ENCODE results near the gene PCDH1.

The PCDH1 gene

GRCh38 chr5:141880961-141881801 is 3.0 kb upstream of the PCDH1 start:
- Mint-ChIP-seq H3K27ac (no peak overlapping the region), H3K36me3 (no peaks in the 10 kb centered on the region), H3K27me3 (peaks cover 89% of the 10 kb centered on the region), H3K4me1 (peaks cover 29% of the 10 kb centered on the region), H3K9me3 (no peaks in the 10 kb centered on the region), H3K4me3 (no peak overlapping the region)
- no peak for ATAC-seq

DNA sequence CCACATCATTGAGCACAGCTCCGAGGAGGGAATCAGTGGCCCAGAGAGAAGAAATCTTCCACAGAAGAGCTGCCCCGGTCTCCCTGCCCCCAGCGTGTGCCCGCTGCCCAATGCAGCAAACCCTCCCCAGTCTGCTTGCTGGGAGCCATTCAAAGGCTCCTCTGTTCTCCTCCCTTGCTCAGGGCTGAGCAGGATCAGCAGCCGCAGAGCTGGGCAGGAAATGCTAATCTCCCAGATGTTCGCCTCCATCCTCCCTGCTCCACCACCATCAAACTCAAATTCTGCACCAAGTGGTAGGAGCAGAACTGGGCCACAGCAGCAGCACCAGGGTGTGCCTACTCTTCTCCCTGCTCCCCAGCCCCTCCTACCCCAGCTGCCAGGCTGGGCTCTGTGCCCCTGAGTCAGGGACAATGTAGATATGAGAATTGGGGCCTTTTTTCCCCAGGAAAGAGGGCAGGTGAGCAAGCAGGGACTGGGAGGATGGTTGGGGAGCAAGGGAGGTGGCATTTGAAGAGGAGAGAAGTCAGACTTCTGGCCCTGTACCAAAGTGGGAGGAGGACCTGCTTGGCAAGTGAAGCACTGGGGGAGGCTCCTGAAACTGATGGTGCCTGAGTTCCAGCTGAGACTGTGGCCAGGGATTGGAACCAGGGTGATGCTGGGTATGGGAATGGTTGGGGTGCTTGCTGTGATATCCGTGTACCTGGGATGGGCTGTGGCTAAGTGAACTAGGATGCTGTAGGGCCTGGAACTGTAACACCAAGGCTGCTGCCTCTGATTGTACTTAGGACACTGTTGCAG is 1.9 kb upstream of the PCDH1 start:
- no peaks in the 10 kb centered on the region for H3K36me3 Mint-ChIP-seq
- no peak overlapping the region for H3K27ac Mint-ChIP-seq
- no peaks in the 10 kb centered on the region for H3K9me3 Mint-ChIP-seq
- H3K4me1 Mint-ChIP-seq: peaks cover 29% of the 10 kb centered on the region
- peaks cover 88% of the 10 kb centered on the region for H3K27me3 Mint-ChIP-seq
- H3K4me3 Mint-ChIP-seq: no peak overlapping the region
- no peak for ATAC-seq

DNA sequence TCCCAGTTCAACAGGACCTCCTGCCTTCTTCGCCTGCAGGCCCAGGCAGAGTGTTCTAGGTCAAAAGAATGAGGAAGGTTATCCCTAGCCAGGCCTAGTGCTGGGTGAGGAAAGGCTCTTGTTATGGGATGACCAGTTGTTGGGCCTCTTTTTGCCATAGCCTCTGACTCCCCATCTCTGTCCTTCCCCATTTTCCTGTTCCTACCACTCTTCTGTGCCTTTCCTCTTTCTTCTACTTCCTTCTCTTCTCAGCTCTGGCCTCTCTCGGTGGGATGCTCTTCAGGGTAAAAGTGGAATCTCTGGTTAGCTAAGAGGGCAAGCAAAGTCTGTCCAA is 1.2 kb upstream of the PCDH1 start:
- ATAC-seq: no peak
- H3K27ac Mint-ChIP-seq: no peak overlapping the region
- peaks cover 88% of the 10 kb centered on the region for H3K27me3 Mint-ChIP-seq
- no peaks in the 10 kb centered on the region for H3K9me3 Mint-ChIP-seq
- H3K36me3 Mint-ChIP-seq: no peaks in the 10 kb centered on the region
- H3K4me1 Mint-ChIP-seq: peaks cover 29% of the 10 kb centered on the region
- peak overlapping the region; percentile 64 for H3K4me3 Mint-ChIP-seq

DNA sequence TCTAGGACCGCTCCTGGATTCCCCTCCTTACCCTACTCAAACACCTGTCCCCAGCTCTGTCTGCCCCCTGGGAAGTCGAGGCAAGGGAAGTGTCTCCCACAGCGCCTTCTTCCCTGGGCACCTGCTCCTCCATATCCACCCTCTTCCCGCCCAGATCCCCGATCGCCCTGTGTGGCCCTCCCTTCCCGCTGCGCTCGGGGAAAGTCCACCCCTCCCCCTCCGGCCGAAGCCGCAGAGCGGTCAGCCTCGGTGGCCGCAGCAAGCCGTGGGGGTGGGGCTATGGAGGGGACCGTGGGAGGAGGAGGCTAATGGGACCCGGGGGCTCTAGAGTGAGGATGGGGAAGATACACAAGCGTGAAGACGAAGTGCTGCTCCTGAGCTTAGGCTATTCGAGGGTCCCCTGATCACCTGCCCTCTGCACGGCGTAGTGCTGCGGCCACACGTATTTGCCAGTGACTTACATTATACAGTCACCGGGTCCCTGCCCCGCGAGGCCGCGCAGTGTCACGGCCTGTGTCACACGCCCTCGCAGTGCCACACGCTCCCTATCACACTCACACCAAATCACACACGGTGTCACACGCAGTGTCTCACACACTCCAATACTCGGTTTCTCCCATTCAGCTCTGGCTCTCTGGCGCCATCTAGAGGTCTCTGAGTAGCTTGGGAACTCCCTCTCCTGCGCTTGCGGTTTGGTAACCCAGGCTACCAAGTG is 658 bp upstream of the PCDH1 start:
- ATAC-seq: peak; percentile 86
- Mint-ChIP-seq H3K36me3 (no peaks in the 10 kb centered on the region), H3K27me3 (peaks cover 90% of the 10 kb centered on the region), H3K27ac (no peak overlapping the region), H3K4me1 (peaks cover 29% of the 10 kb centered on the region), H3K4me3 (peak overlapping the region; percentile 64), H3K9me3 (no peaks in the 10 kb centered on the region)

DNA sequence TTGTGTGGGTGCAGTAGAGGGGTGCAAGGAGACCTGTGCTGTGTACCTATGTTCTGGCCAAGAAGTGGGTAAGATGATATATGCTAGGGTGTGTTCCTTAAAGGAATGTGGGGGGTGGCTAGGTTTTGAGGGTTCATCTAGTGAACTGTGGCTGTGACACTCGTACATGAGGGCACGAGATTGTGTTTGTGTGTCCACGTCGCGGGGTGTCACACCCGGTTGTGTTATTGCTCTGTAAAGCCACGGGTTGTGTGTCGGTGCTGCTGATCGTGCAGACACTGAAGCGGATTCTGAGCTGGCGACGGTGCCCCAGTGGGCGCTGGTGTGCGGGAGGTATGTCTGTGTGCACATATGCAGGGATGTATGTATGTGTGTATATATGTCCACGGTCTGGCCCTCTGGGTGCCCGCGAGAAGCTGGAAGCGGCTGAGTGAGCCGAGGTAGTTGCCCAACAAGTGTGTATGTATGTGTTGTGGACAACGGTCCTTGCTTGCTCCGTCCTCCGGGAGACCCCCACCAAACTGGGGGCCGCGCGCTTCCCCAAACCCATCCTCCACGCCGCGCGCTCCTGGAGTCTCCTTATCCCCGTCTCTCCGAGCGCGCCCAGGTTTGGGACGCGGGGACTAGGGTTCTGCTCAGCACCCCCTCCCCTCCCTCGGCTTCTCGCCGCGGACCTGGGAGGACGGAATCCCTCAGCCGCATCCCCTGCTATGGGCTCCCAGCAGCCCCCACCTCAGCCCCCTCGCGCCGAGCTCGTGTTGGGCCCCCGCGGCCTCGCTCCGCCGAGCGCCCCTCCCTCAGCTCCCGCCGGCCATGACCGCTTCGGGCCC is 639 bp downstream of the PCDH1 start:
- Mint-ChIP-seq H3K4me1 (peaks cover 29% of the 10 kb centered on the region), H3K27ac (no peak overlapping the region), H3K27me3 (peaks cover 90% of the 10 kb centered on the region), H3K36me3 (no peaks in the 10 kb centered on the region), H3K4me3 (peak overlapping the region; percentile 17), H3K9me3 (no peaks in the 10 kb centered on the region)
- no peak for ATAC-seq

DNA sequence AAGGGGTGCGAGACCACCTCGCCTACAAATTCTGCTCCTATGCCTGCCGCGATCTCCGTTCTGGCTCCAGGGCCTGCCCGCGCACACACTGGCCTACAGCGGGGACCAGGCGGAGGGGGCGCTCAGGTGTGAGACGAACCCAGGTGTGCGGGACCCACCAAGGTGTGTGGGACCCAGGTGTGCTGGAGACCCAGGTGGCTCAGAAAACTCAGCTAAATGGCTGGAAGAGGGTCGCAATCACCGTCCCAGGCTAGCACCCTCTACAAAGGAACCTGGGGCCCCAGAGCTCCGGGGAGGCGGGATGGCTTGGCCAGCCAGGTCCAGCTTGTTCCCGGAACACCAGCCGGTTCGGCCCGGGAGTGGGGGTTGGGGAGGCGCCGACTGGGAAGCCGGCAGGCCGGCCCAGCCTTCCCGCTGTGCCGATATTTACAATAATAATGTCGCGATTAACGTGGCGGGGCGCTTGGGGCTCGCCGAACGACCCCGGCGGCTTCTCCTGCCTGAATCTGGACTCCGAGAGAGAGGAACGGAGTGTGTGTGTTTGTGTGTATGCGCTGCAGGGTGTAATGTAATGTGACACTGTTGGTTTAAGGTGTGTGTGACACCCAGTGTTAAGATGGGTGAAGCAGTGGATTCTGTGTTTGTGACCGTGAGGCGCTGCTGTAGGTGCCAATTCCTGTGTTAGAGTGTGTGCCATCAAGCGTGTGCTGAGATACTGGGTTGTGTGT is 1.4 kb downstream of the PCDH1 start:
- H3K27ac Mint-ChIP-seq: no peak overlapping the region
- ATAC-seq: no peak
- H3K9me3 Mint-ChIP-seq: no peaks in the 10 kb centered on the region
- peak overlapping the region; percentile 17 for H3K4me3 Mint-ChIP-seq
- H3K27me3 Mint-ChIP-seq: peaks cover 90% of the 10 kb centered on the region
- peaks cover 29% of the 10 kb centered on the region for H3K4me1 Mint-ChIP-seq
- H3K36me3 Mint-ChIP-seq: no peaks in the 10 kb centered on the region

DNA sequence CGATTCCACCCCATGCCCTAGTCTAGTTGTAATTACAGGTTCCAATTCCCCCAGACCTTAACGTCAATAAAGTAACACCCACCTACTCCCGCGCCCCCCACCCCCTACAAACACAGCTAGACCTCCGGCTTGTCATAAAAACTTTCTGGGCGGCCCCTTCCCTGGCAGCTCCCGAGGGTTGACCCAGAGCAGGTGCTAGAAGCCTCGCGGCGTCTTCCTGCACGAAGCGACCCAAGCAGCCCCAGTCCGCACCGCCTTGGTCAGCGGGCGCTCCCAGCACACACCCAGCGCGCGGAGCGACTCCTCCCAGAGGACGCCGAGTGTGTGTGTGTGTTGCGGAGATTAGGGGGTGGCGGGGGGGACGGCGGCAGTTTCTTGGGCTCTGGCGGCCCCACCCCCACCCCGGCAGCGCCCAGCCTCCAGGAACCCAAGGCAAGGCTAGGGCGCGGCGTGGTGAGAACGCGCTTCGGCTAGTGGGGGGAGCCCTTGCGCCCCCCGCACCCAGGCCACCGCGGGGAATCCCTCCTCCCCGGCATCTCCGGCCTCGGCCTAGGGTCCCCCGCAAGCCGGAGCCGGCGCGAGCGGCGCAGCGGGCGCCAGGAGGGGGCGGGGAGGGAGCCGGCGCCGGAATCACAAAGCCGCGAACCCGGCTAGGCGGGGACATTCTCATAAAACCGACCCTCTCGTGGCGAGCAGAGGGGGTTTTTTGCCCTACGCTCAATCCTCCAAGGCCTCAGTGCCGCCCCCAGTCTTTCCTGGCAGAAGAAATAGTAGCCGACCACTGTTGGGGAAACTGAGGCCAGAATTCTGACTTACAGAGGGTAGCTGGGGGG is 2.2 kb downstream of the PCDH1 start:
- no peak overlapping the region for H3K27ac Mint-ChIP-seq
- H3K9me3 Mint-ChIP-seq: no peaks in the 10 kb centered on the region
- peaks cover 29% of the 10 kb centered on the region for H3K4me1 Mint-ChIP-seq
- ATAC-seq: no peak
- no peaks in the 10 kb centered on the region for H3K36me3 Mint-ChIP-seq
- H3K4me3 Mint-ChIP-seq: no peak overlapping the region
- H3K27me3 Mint-ChIP-seq: peaks cover 90% of the 10 kb centered on the region

DNA sequence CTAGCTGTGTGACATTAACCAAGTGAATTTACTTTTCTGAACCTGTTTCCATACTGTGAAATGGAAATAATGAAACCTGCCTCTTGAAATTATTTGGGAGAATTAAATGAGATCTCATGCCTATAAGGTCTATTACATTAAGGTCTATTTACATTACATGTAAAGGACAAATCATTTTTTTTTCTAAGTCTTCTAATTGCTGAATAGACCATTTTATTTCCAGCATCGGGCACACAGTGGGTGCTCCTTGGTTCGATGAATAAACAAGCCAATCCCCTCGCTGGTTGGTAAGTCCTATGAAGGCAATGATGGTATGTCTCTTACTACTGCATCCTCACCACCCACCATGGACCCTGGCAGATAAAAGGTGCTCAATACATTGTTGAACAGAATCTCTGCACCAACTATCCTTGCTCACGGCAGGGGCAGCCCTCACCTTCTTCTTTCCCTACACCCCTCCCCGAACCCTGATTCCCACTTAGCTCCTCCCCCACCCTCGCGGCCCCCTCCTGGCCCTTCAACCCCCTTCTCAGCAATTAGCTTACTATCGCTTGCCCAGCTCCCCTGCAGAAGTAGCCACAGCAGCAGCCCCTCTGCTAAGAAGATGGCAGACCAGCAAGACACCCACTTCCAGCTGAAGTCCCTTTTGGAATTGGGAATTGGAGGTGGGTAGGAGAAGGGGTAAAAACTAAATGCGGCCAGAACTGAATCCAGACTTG is 3.0 kb downstream of the PCDH1 start:
- ATAC-seq: no peak
- Mint-ChIP-seq H3K4me3 (no peak overlapping the region), H3K9me3 (no peaks in the 10 kb centered on the region), H3K4me1 (peaks cover 29% of the 10 kb centered on the region), H3K36me3 (no peaks in the 10 kb centered on the region), H3K27me3 (peaks cover 90% of the 10 kb centered on the region), H3K27ac (no peak overlapping the region)

DNA sequence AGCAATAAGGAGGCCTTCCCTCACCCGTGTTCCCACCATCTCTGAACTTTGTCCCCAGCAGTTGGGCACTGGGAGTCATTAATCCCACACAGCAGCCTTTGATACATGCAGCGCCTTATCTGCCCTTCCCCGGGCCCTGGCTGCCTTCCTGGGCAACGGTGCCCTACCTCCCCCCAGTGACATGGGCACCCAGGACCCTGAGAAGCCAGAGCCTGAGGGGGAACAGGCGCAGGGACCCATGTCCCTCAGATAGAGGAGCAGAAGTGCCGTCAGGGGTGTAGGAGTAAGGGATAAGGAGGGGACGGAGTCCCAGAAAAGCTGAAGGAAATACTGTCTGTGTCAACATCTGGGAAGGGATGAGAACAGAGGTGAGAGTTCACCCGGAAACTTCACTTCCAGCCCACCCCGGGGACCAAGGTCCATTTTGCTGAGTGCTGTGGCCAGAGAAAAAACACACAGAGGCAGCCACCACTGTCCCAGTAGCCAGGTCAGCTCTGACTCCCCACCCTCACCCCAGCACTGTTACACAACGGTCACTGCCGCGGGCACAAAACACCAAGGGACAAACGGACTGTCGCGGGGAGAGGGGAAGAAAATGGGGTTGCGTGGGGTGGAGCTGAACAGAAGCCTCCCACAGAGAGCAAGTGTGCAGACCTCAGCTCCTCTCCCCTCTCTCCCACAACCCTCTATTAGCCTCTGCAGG is 3.8 kb downstream of the PCDH1 start:
- Mint-ChIP-seq H3K36me3 (no peaks in the 10 kb centered on the region), H3K9me3 (no peaks in the 10 kb centered on the region), H3K27me3 (peaks cover 90% of the 10 kb centered on the region), H3K27ac (no peak overlapping the region), H3K4me1 (peaks cover 25% of the 10 kb centered on the region), H3K4me3 (no peak overlapping the region)
- no peak for ATAC-seq

GRCh38 chr5:141873933-141874261 is 4.3 kb downstream of the PCDH1 start:
- peaks cover 20% of the 10 kb centered on the region for H3K4me1 Mint-ChIP-seq
- H3K27me3 Mint-ChIP-seq: peaks cover 90% of the 10 kb centered on the region
- H3K27ac Mint-ChIP-seq: no peak overlapping the region
- no peaks in the 10 kb centered on the region for H3K9me3 Mint-ChIP-seq
- ATAC-seq: no peak
- no peak overlapping the region for H3K4me3 Mint-ChIP-seq
- no peaks in the 10 kb centered on the region for H3K36me3 Mint-ChIP-seq

DNA sequence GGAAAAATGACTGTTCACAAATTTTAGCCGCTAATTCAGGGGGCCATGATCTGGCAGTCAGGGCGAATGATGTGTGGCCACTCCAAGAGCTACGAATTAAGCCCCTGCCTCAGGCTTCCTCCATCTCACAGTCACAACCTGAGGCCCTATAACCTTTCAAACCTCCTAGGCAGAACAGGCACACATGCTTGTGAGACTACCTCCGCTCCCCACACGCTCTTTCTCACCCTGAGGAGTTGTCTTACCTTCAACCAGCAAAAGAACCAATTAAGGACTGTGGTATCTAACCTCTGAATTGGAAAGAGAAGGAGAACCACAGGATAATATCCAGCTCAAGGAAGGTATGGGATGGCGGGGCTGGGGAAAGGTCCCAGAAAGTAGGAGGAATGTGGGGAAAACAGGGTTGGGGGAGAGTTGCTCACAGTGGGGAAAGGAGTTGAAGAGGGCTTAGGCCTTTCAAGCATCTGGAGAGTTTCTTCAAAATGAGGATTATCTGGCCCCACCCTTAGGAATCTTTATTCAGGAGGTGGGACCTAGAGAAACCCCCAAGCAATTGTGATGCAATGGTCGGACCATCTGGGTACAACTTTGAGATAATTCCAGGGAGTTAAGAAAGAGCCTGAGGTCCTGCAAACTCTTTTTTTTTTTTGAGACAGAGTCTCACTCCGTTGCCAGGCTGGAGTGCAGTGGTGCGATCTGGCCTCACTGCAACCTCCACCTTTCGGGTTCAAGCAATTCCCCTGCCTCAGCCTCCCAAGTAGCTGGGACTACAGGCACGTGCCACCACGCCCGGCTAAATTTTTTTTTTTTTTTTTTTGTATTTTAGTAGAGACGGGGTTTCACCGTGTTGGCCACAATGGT is 5.5 kb downstream of the PCDH1 start:
- Mint-ChIP-seq H3K36me3 (no peaks in the 10 kb centered on the region), H3K9me3 (no peaks in the 10 kb centered on the region), H3K4me3 (no peak overlapping the region), H3K27ac (no peak overlapping the region), H3K4me1 (peaks cover 12% of the 10 kb centered on the region), H3K27me3 (peaks cover 86% of the 10 kb centered on the region)
- ATAC-seq: no peak

DNA sequence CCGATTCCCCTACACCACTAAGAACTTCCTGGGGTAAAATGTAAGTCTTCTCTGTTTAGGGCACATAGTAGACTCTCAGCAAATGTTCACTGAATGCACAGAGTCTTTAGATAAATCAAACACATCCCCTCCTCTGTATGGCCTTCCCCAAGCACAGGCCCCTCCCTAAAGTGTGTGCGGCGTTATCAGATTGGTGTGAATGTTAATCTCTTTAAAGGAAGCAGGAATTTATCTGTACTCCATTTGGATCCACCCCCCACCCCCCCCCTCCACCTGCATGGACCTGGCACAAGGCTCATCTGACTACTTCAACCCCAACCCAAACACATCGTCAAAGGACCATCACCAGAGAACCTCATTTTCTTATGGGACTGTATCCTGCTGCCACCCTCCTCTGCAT is 6.3 kb downstream of the PCDH1 start:
- Mint-ChIP-seq H3K9me3 (no peaks in the 10 kb centered on the region), H3K4me1 (peaks cover 3% of the 10 kb centered on the region), H3K36me3 (no peaks in the 10 kb centered on the region), H3K27me3 (peaks cover 83% of the 10 kb centered on the region), H3K4me3 (no peak overlapping the region), H3K27ac (no peak overlapping the region)
- no peak for ATAC-seq
